ENCODE results near the gene PGAP6.

DNA sequence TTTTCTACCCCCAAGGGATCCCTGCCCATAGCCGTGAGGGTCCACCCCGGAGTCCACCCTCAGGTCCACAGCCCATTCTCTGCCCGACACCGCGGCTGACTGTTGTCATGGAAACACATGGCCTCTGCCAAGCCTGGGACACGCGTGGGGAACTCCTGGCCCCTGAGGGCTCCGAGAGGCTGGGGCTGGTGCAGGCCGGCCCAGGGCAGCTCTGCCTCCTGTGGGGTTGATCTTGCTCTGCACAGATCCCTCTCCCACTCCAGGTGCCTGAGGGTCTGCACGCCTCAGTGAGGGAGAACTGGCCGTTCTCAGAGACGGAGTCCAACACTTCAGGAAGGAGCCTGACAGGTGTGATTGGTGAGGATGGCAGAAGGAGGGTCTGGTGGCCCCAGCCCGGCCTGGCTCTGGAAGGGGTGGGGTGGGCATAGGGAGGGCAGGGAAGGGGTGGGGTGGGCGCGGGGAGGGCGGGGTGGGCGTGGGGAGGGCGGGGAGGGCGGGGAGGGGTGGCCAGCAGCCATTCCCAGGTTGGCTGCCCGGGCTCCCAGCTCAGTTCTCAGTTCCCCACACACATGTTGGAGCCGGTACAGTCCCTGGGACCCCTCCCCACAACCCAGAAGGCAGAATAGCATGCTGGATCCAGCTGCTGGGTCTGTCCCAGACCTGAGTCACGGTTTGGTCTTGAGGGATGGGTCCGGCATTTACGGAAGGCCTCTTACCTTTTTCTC lies 17.9 kb downstream of the PGAP6 start:
- TF ChIP-seq, protein P1, sequence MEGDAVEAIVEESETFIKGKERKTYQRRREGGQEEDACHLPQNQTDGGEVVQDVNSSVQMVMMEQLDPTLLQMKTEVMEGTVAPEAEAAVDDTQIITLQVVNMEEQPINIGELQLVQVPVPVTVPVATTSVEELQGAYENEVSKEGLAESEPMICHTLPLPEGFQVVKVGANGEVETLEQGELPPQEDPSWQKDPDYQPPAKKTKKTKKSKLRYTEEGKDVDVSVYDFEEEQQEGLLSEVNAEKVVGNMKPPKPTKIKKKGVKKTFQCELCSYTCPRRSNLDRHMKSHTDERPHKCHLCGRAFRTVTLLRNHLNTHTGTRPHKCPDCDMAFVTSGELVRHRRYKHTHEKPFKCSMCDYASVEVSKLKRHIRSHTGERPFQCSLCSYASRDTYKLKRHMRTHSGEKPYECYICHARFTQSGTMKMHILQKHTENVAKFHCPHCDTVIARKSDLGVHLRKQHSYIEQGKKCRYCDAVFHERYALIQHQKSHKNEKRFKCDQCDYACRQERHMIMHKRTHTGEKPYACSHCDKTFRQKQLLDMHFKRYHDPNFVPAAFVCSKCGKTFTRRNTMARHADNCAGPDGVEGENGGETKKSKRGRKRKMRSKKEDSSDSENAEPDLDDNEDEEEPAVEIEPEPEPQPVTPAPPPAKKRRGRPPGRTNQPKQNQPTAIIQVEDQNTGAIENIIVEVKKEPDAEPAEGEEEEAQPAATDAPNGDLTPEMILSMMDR (IDR thresholded peaks at IDR 0.05): no peak
- TF ChIP-seq EP300 (IDR thresholded peaks at IDR 0.05) (no peak), POLR2AphosphoS5 (IDR thresholded peaks at IDR 0.05) (no peak)

Measured in esophagus muscularis mucosa (tissue), 4 donors.